ENCODE results near the gene URAD.

- TF ChIP-seq CTCF (IDR thresholded peaks at IDR 0.05) (no peak), POLR2A (IDR thresholded peaks at IDR 0.05) (no peak), POLR2AphosphoS5 (IDR thresholded peaks at IDR 0.05) (no peak)
Measured at GRCh38 chr13:27933118-27933517, 55.4 kb downstream of the URAD start.

Measured in prostate gland (tissue), 2 donors.